Measurements from ENCODE around the gene SS18. TPM values are rescaled to one million over a fixed set of nuclear protein-coding genes. Genes with fewer than 3 reads are reported as not detected.
A peak's percentile ranks its signal among the peaks of the same experiment; 100 is the strongest.

The SS18 gene
- total RNA-seq, 1 experiment from 2014 or later: 98.7 TPM

GRCh38 chr18:26085056-26085455 is 5.4 kb downstream of the SS18 start:
- no TSS peak for BruUV-seq (replicated peaks)
- CTCF ChIA-PET: no interaction called here
- TF ChIP-seq CTCF (conservative IDR thresholded peaks at IDR 0.05; ENCODE audit: low read depth, low read length) (no peak), EZH2 (IDR thresholded peaks at IDR 0.05; ENCODE audit: low read length, unreplicated experiment) (no peak), EZH2phosphoT487 (IDR thresholded peaks at IDR 0.05; ENCODE audit: borderline replicate concordance, low read length) (no peak)
- Histone ChIP-seq H3F3A (ENCODE audit: low read length, unreplicated experiment) (no peaks in the 10 kb centered on the region), H3K4me1 (ENCODE audit: insufficient read depth, low read length) (peaks cover 17% of the 10 kb centered on the region), H3K9me3 (ENCODE audit: low read length) (no peaks in the 10 kb centered on the region), H3K4me2 (ENCODE audit: low read length) (no peak overlapping the region), H3K79me2 (ENCODE audit: low read length) (peaks cover 82% of the 10 kb centered on the region), H3K4me3 (ENCODE audit: low read length) (no peak overlapping the region), H4K20me1 (ENCODE audit: low read length) (peaks cover 27% of the 10 kb centered on the region), H3K36me3 (ENCODE audit: low read depth, low read length) (peaks cover 45% of the 10 kb centered on the region), H3K27ac (ENCODE audit: low read length) (no peak overlapping the region), H3K27me3 (ENCODE audit: low read length) (no peaks in the 10 kb centered on the region), H2AFZ (ENCODE audit: low read length) (no peak overlapping the region), H3K9ac (ENCODE audit: low read length) (no peak overlapping the region), H3K9me2 (replicated peaks; ENCODE audit: low read length) (no peaks in the 10 kb centered on the region)
- DNase-seq (no peak), ATAC-seq (no peak)
- POLR2A ChIA-PET (ENCODE audit: unreplicated experiment): no interaction called here
- intact Hi-C loops (cut with micrococcal nuclease): no loop called here

DNA sequence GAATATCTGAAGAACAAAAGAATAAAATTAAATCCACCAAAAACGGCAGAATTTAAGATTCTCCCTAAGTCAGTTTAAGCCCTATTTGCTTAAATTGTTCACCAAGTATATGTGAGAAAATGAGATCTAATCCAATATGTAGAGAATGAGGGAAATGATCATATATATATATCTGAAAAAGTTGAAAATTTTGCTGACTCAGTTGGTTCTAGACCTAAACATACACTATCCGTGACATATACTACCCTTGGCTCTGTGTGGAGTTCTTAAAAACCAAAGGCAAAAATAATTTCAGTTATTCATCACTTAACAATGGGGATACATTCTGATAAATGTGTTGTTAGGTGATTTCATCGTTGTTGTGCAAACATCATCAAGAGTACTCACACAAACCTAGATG is 7.3 kb downstream of the SS18 start:
- intact Hi-C loops (cut with micrococcal nuclease): no loop called here
- no peaks in the 10 kb centered on the region for H3F3A ChIP-seq (ENCODE audit: low read length, unreplicated experiment)
- peaks cover 10% of the 10 kb centered on the region for H4K20me1 ChIP-seq (ENCODE audit: low read length)
- H3K4me2 ChIP-seq (ENCODE audit: low read length): no peak overlapping the region
- no peaks in the 10 kb centered on the region for H3K27me3 ChIP-seq (ENCODE audit: low read length)
- DNase-seq (no peak), ATAC-seq (no peak)
- H3K9me2 ChIP-seq (replicated peaks; ENCODE audit: low read length): no peaks in the 10 kb centered on the region
- no peak overlapping the region for H3K27ac ChIP-seq (ENCODE audit: low read length)
- TF ChIP-seq EZH2phosphoT487 (IDR thresholded peaks at IDR 0.05; ENCODE audit: borderline replicate concordance, low read length): no peak
- no peak for TF ChIP-seq EZH2 (IDR thresholded peaks at IDR 0.05; ENCODE audit: low read length, unreplicated experiment)
- no peak for TF ChIP-seq CTCF (conservative IDR thresholded peaks at IDR 0.05; ENCODE audit: low read depth, low read length)
- no TSS peak for BruUV-seq (replicated peaks)
- H3K9me3 ChIP-seq (ENCODE audit: low read length): no peaks in the 10 kb centered on the region
- H2AFZ ChIP-seq (ENCODE audit: low read length): no peak overlapping the region
- POLR2A ChIA-PET (ENCODE audit: unreplicated experiment): no interaction called here
- peaks cover 68% of the 10 kb centered on the region for H3K79me2 ChIP-seq (ENCODE audit: low read length)
- H3K9ac ChIP-seq (ENCODE audit: low read length): no peak overlapping the region
- H3K36me3 ChIP-seq (ENCODE audit: low read depth, low read length): peaks cover 49% of the 10 kb centered on the region
- H3K4me1 ChIP-seq (ENCODE audit: insufficient read depth, low read length): peaks cover 5% of the 10 kb centered on the region; the same call in 1 of the 2 replicates
- CTCF ChIA-PET: no interaction called here
- H3K4me3 ChIP-seq (ENCODE audit: low read length): no peak overlapping the region

DNA sequence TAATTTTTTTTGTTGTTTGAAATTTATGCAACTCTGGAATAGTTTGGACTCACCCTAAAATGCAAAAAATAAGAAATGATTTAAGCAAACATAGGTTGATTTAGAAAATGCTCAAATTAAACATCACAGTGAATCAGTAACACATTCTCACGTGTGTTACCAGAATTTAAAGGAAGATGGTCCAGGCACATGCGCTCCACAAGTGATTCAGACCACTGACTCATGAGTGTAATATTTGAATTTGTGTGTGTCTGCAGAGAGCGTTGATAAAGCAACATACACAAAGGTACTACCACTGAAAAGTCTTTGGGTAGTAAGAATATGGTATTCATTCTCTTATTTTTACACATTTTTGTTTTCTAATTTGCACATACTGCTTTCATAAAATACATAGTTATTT is 7.9 kb downstream of the SS18 start:
- peak; percentile 36 for DNase-seq
- Histone ChIP-seq H3K27ac (ENCODE audit: low read length) (no peak overlapping the region), H3K9me2 (replicated peaks; ENCODE audit: low read length) (no peaks in the 10 kb centered on the region), H2AFZ (ENCODE audit: low read length) (no peak overlapping the region), H3K4me2 (ENCODE audit: low read length) (no peak overlapping the region), H3K27me3 (ENCODE audit: low read length) (no peaks in the 10 kb centered on the region), H3K4me1 (ENCODE audit: insufficient read depth, low read length) (no peaks in the 10 kb centered on the region), H3K36me3 (ENCODE audit: low read depth, low read length) (peaks cover 52% of the 10 kb centered on the region), H3K4me3 (ENCODE audit: low read length) (no peak overlapping the region), H4K20me1 (ENCODE audit: low read length) (0 out of 2 replicates have a peak, but pooled peaks cover 6% of the 10 kb centered on the region), H3K79me2 (ENCODE audit: low read length) (peaks cover 62% of the 10 kb centered on the region), H3K9ac (ENCODE audit: low read length) (no peak overlapping the region), H3K9me3 (ENCODE audit: low read length) (no peaks in the 10 kb centered on the region), H3F3A (ENCODE audit: low read length, unreplicated experiment) (no peaks in the 10 kb centered on the region)
- CTCF ChIA-PET: no interaction called here
- TF ChIP-seq EZH2phosphoT487 (IDR thresholded peaks at IDR 0.05; ENCODE audit: borderline replicate concordance, low read length) (no peak), CTCF (conservative IDR thresholded peaks at IDR 0.05; ENCODE audit: low read depth, low read length) (no peak), EZH2 (IDR thresholded peaks at IDR 0.05; ENCODE audit: low read length, unreplicated experiment) (no peak)
- no TSS peak for BruUV-seq (replicated peaks)
- intact Hi-C loops (cut with micrococcal nuclease): no loop called here
- POLR2A ChIA-PET (ENCODE audit: unreplicated experiment): interaction anchor here (0.7 kb wide), 1 partner anchor 883 kb away, joined by 3 read pairs; no protein-coding TSS in a partner anchor
- ATAC-seq: peak; percentile 51; the same call in 1 of the 2 replicates
